KMS-11 (cell line): ENCODE data around the gene CDH22.

Source experiments
- H2AFZ ChIP-seq: fragments of 200-600 bp; sonication (generic); 2 replicates; pipeline ENCODE4 v1.6.1; 2016; ENCODE audit warnings: antibody characterized with exemption, mixed run types, low read depth
- H3K27ac ChIP-seq: fragments of 200-600 bp; sonication (generic); 2 replicates; pipeline ENCODE4 v1.6.1; 2016; ENCODE audit warnings: mild to moderate bottlenecking, mixed run types
- H3K27me3 ChIP-seq: fragments of 200-600 bp; sonication (generic); 2 replicates; pipeline ENCODE4 v1.6.1; 2017; ENCODE audit warnings: mild to moderate bottlenecking, low read depth, mixed run types, moderate library complexity; ENCODE audit not compliant: insufficient read depth
- H3K36me3 ChIP-seq: fragments of 200-600 bp; sonication (generic); 2 replicates; pipeline ENCODE4 v1.6.1; 2017; ENCODE audit warnings: mild to moderate bottlenecking, mixed run types; ENCODE audit not compliant: insufficient read depth
- H3K4me1 ChIP-seq: fragments of 200-600 bp; sonication (generic); 2 replicates; pipeline ENCODE4 v1.6.1; 2016; ENCODE audit warnings: mild to moderate bottlenecking, low read depth, mixed run types; ENCODE audit not compliant: poor library complexity, severe bottlenecking
- H3K4me2 ChIP-seq: fragments of 200-600 bp; sonication (generic); 2 replicates; pipeline ENCODE4 v1.7.0; 2016; ENCODE audit warnings: mild to moderate bottlenecking, mixed run types
- H3K4me3 ChIP-seq: fragments of 200-600 bp; sonication (generic); IDR thresholded peaks from 2 replicates; pipeline ENCODE4 v1.6.1; 2017; ENCODE audit warnings: low read depth, low read length, mixed read lengths; ENCODE audit not compliant: insufficient read depth
- H3K79me2 ChIP-seq: fragments of 200-600 bp; sonication (generic); 2 replicates; pipeline ENCODE4 v1.6.1; 2016; ENCODE audit warnings: low read depth, mixed run types; ENCODE audit not compliant: insufficient read depth
- H3K9ac ChIP-seq: fragments of 200-600 bp; sonication (generic); 2 replicates; pipeline ENCODE4 v1.6.1; 2016; ENCODE audit warnings: mild to moderate bottlenecking, mixed run types
- H4K20me1 ChIP-seq: fragments of 200-600 bp; sonication (generic); 2 replicates; pipeline ENCODE4 v1.6.1; 2016; ENCODE audit warnings: mild to moderate bottlenecking, mixed run types; ENCODE audit not compliant: insufficient read depth
- TF ChIP-seq, protein P1 (sequence below): fragments of 200-600 bp; sonication (generic); conservative IDR thresholded peaks from 2 replicates; pipeline ENCODE4 v1.6.1; 2017; ENCODE audit warnings: low read depth, mild to moderate bottlenecking, antibody characterized with exemption, low read length, moderate library complexity, mixed read lengths

CDH22 gene

DNA sequence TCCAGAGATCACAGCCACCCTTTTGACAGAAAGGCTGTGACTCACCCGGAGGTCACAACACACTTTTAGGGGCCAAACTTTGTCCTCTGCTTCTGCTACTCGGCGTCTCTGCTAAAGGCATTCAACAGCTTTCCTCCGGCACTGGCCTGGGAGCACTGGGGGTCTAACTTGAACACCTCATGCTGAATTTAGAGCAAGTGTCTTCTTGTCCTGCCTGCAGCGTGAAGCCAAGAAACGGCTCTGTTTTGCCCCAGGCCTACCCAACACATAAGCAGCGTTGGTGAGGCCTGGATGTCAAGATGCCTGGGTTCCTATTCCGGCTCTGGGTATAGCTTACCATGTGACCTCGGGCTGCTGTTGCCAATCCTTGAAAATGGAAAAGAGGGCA lies 2.3 kb downstream of the CDH22 start:
- Histone ChIP-seq H3K4me2 (no peak overlapping the region), H3K27ac (no peak overlapping the region), H3K4me3 (no peak overlapping the region), H2AFZ (no peak overlapping the region), H3K36me3 (no peaks in the 10 kb centered on the region), H3K9ac (no peak overlapping the region), H3K4me1 (peaks cover 6% of the 10 kb centered on the region), H4K20me1 (no peaks in the 10 kb centered on the region), H3K79me2 (no peaks in the 10 kb centered on the region), H3K27me3 (peaks cover 90% of the 10 kb centered on the region)
- TF ChIP-seq, protein P1, sequence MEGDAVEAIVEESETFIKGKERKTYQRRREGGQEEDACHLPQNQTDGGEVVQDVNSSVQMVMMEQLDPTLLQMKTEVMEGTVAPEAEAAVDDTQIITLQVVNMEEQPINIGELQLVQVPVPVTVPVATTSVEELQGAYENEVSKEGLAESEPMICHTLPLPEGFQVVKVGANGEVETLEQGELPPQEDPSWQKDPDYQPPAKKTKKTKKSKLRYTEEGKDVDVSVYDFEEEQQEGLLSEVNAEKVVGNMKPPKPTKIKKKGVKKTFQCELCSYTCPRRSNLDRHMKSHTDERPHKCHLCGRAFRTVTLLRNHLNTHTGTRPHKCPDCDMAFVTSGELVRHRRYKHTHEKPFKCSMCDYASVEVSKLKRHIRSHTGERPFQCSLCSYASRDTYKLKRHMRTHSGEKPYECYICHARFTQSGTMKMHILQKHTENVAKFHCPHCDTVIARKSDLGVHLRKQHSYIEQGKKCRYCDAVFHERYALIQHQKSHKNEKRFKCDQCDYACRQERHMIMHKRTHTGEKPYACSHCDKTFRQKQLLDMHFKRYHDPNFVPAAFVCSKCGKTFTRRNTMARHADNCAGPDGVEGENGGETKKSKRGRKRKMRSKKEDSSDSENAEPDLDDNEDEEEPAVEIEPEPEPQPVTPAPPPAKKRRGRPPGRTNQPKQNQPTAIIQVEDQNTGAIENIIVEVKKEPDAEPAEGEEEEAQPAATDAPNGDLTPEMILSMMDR = no peak

DNA sequence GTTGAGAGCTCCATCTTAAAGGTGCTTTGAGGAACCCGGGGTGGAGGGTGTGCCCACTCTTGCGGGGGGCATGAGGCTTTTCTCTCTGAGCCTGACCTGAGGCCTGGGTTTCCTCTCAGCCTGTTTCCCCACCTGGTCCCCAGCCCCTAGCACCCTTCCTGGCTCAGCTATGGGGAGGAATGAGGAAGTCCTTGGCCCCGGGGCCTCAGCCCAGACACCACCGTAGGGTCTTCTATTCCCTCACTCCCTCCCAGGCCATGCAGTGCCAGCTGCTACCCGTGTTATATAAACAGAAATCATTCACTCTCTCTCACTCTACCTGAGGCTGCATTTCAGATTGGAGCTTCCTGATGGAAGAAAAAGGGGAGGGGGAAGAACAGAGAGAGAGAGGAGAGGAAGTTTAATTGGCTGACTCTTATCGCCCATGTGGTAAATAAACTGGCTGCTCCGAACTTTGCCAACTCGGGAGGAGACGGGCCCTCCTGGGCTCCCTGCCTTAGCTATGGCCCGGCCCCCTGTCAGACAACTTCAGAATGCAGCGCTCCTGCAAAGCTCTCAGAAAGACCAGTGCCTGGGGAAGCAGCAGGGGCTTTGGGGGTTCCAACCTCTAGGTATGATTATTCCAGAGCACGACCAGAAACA lies 2.8 kb downstream of the CDH22 start:
- H3K36me3 ChIP-seq = no peaks in the 10 kb centered on the region
- no peaks in the 10 kb centered on the region for H4K20me1 ChIP-seq
- H2AFZ ChIP-seq = no peak overlapping the region
- no peak overlapping the region for H3K4me2 ChIP-seq
- TF ChIP-seq, protein P1 = no peak
- H3K4me1 ChIP-seq = peaks cover 6% of the 10 kb centered on the region
- no peak overlapping the region for H3K27ac ChIP-seq
- peaks cover 90% of the 10 kb centered on the region for H3K27me3 ChIP-seq
- H3K79me2 ChIP-seq = no peaks in the 10 kb centered on the region
- no peak overlapping the region for H3K9ac ChIP-seq
- H3K4me3 ChIP-seq = no peak overlapping the region

DNA sequence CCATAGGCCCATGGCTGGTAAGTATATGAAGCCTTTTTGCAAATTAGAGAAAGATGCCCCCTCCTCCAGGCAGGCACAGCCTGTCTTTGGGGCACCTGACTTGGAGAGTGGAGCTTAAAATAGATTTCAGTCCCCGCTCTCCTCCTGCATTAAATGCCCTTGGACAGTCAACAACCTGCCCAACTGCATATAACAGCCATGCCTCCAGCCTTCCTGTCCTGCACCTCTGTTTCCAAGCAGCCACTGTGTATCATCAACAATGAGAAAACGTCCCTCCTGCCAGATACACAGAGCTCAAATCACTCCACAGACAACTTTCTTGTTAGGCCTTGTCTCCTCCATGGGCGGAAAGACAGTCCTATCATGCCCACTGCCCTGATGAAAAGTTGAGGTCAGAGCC lies 3.4 kb downstream of the CDH22 start:
- Histone ChIP-seq H3K79me2 (no peaks in the 10 kb centered on the region), H2AFZ (no peak overlapping the region), H3K27ac (no peak overlapping the region), H3K36me3 (no peaks in the 10 kb centered on the region), H3K4me1 (peaks cover 6% of the 10 kb centered on the region), H3K9ac (no peak overlapping the region), H3K27me3 (peaks cover 89% of the 10 kb centered on the region), H3K4me3 (no peak overlapping the region), H3K4me2 (no peak overlapping the region), H4K20me1 (no peaks in the 10 kb centered on the region)
- TF ChIP-seq, protein P1 = no peak

DNA sequence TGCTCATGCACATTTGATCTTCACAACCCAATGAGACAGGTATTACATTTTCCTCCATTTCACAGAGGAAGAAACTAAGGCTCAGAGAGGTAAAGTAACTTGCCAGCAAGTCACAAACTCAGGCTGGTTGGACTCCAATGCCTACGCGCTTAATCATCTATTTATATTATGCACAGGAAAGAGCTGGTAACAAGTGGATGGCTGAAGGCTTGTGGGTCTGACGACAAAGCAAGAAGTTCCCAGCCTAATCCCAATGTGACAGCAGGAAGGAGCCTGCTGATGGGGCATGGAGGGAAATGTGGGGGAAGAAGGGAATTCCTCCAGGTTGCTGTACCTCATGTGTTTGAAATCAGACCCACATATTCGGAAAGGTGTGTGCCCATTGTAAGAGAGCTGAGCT lies 3.9 kb downstream of the CDH22 start:
- no peak overlapping the region for H3K27ac ChIP-seq
- H2AFZ ChIP-seq = no peak overlapping the region
- no peaks in the 10 kb centered on the region for H3K79me2 ChIP-seq
- no peak overlapping the region for H3K4me2 ChIP-seq
- H3K27me3 ChIP-seq = peaks cover 89% of the 10 kb centered on the region
- H4K20me1 ChIP-seq = no peaks in the 10 kb centered on the region
- no peaks in the 10 kb centered on the region for H3K36me3 ChIP-seq
- H3K9ac ChIP-seq = no peak overlapping the region
- H3K4me3 ChIP-seq = no peak overlapping the region
- TF ChIP-seq, protein P1 = no peak
- peaks cover 6% of the 10 kb centered on the region for H3K4me1 ChIP-seq
